ENCODE data around the gene JAZF1. TPM values are rescaled to one million over a fixed set of nuclear protein-coding genes. Genes with fewer than 3 reads are reported as not detected.

JAZF1 gene
- total and polyA plus RNA-seq, 2 of the 8 experiments (the other 6 are each of a cell fraction or from before 2014, with no cell fraction given), result 2.6 to 21.8 TPM

DNA sequence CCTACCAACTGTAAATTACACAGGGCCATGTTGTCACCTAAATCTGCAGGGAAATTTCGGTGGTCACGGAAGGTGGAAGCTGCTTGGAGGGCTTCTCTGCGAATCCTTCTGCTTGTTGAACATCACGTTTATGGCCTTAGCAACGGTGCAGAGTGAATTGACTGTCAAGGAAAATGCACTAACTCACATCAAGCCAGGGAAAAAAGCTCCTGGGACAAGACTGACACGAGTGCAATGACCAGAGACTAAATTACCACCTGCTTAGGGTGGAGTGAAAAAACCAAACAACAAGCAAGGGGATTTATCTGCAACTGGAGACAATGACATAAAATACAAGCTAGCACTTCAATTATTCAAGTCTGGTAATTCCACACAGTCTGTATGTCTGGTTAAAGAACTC, 211.2 kb downstream of the JAZF1 start:
- Histone ChIP-seq H3K56ac (replicated peaks; ENCODE audit: insufficient read length, low read depth, low read length) (no peak overlapping the region), H2BK15ac (ENCODE audit: low read length) (no peak overlapping the region), H3K9ac (replicated peaks in 1 of 4; ENCODE audit: extremely low read depth in 1 of 4, low read depth in 3 of 4, low read length in 3 of 4) (no peak overlapping the region), H3K4me3 (ENCODE audit: extremely low read depth in 1 of 4, insufficient read depth in 2 of 4, low read depth in 3 of 4, low read length in 4 of 4) (no peak overlapping the region), H3K9me3 (ENCODE audit: insufficient read depth in 2 of 2, low read depth in 1 of 2, low read length in 1 of 2) (no peaks in the 10 kb centered on the region), H3K27me3 (replicated peaks in 1 of 4; ENCODE audit: control insufficient read depth in 3 of 4, extremely low read depth in 1 of 4, insufficient read depth in 3 of 4, low read length in 3 of 4) (no peaks in the 10 kb centered on the region), H4K20me1 (replicated peaks in 1 of 2; ENCODE audit: control insufficient read depth in 1 of 2, insufficient read depth in 2 of 2, low read length in 2 of 2) (no peaks in the 10 kb centered on the region), H3K79me1 (ENCODE audit: low read depth, low read length) (no peaks in the 10 kb centered on the region), H3K27ac (ENCODE audit: low read depth, low read length) (no peak overlapping the region), H3K4ac (replicated peaks; ENCODE audit: insufficient read length, low read depth, low read length) (no peak overlapping the region), H4K8ac (ENCODE audit: extremely low read depth, insufficient read depth, low read length) (no peak overlapping the region), H2BK120ac (replicated peaks; ENCODE audit: low read depth, low read length) (no peak overlapping the region), H3K23me2 (ENCODE audit: low read depth, low read length) (no peaks in the 10 kb centered on the region), H3K79me2 (ENCODE audit: control insufficient read depth in 1 of 2, insufficient read depth in 2 of 2, low read length in 2 of 2) (no peaks in the 10 kb centered on the region), H2AFZ (ENCODE audit: low read length) (no peak overlapping the region), H3K18ac (ENCODE audit: extremely low read depth, low read length) (no peak overlapping the region), H2BK12ac (ENCODE audit: low read depth, low read length) (no peak overlapping the region), H3K36me3 (ENCODE audit: control insufficient read depth in 2 of 4, insufficient read depth in 4 of 4, low read length in 3 of 4) (no peaks in the 10 kb centered on the region), H3K23ac (ENCODE audit: insufficient read length) (no peak overlapping the region), H2BK20ac (ENCODE audit: low read length) (no peak overlapping the region), H3K4me2 (ENCODE audit: insufficient read depth in 1 of 2, low read depth in 2 of 2, low read length in 2 of 2) (no peak overlapping the region), H3K4me1 (replicated peaks in 1 of 4; ENCODE audit: control insufficient read depth in 3 of 4, insufficient read depth in 4 of 4, low read length in 3 of 4) (no peaks in the 10 kb centered on the region), H4K5ac (ENCODE audit: insufficient read length, low read depth, low read length) (no peak overlapping the region), H2BK5ac (ENCODE audit: low read depth, low read length) (no peak overlapping the region), H2AK5ac (ENCODE audit: low read depth, low read length) (no peak overlapping the region), H3K14ac (ENCODE audit: insufficient read length) (no peak overlapping the region), H4K91ac (replicated peaks; ENCODE audit: insufficient read length, low read length) (no peak overlapping the region)
- 91% methylated on average over 6 of the region's 6 CpGs; no CpG with 5 or more reads in 1 of the 2 experiments for WGBS, 2 experiments (ENCODE audit: extremely low coverage in 1 of 2, insufficient coverage in 1 of 2, insufficient read length in 1 of 2, insufficient replicate concordance in 2 of 2, low coverage in 1 of 2, low lambda C conversion rate in 2 of 2, missing lambda C conversion rate in 1 of 2)
- ChIA-PET CTCF (ENCODE audit: partially characterized antibody) (interaction anchor here (0.6 to 1.5 kb wide), 4 partner anchors 18 to 667 kb away, joined by 3 to 5 read pairs (median 4); no protein-coding TSS in a partner anchor), POLR2A (ENCODE audit: partially characterized antibody) (no interaction called here)
- no peak for FAIRE-seq
- no peak for DNase-seq (ENCODE audit: low read depth in 1 of 2, low spot score in 2 of 2)
- TF ChIP-seq CBX5 (IDR thresholded peaks at IDR 0.05; ENCODE audit: low read depth, low read length) (no peak), TBP (IDR thresholded peaks at IDR 0.05; ENCODE audit: low read depth, low read length) (no peak), SIN3A (conservative IDR thresholded peaks at IDR 0.05 in 1 of 2, IDR thresholded peaks at IDR 0.05 in 1 of 2; ENCODE audit: low read depth in 1 of 2, low read length in 2 of 2) (no peak), BRCA1 (IDR thresholded peaks at IDR 0.05; ENCODE audit: low read depth, low read length) (no peak), JUN (IDR thresholded peaks at IDR 0.05; ENCODE audit: low read depth, low read length) (no peak), MAFK (IDR thresholded peaks at IDR 0.05; ENCODE audit: low read depth, low read length) (no peak), JUND (IDR thresholded peaks at IDR 0.05; ENCODE audit: low read length) (no peak), RFX5 (IDR thresholded peaks at IDR 0.05; ENCODE audit: borderline replicate concordance, low read depth, low read length) (no peak), GTF2F1 (IDR thresholded peaks at IDR 0.05; ENCODE audit: borderline replicate concordance, low read depth, low read length) (no peak), RBBP5 (IDR thresholded peaks at IDR 0.05; ENCODE audit: borderline replicate concordance, low read depth, low read length) (no peak), HDAC2 (IDR thresholded peaks at IDR 0.05; ENCODE audit: borderline replicate concordance in 1 of 2, low read depth in 2 of 2, low read length in 2 of 2) (no peak), PHF8 (conservative IDR thresholded peaks at IDR 0.05; ENCODE audit: low read depth, low read length) (no peak)
- TF ChIP-seq, protein P1, sequence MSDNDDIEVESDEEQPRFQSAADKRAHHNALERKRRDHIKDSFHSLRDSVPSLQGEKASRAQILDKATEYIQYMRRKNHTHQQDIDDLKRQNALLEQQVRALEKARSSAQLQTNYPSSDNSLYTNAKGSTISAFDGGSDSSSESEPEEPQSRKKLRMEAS (IDR thresholded peaks at IDR 0.05), result no peak

Data from H1 (cell line).